IMR-90 (cell line): ENCODE data around the gene COX19. TPM values are rescaled to one million over a fixed set of nuclear protein-coding genes. Genes with fewer than 3 reads are reported as not detected.

Experiments
- ATAC-seq: fragments of 200-7000 bp; cut with Tn5 transposase; 2 replicates; pipeline ENCODE4 v1.9.1; 2020; ENCODE audit warnings: low read depth, mild to moderate bottlenecking, moderate library complexity
- BruUV-seq: library from RNA; stranded (reverse); fragments of 400-500 nt; replicated peaks from 2 replicates; lab custom pipeline; 2021; lab: Mats Ljungman, UMichigan
- CTCF ChIA-PET: fragments of 300-600 bp; formaldehyde crosslinking; extraction: SDS; loops from one replicate; lab custom pipeline; 2021; ENCODE audit warnings: antibody characterized with exemption; lab: Yijun Ruan, JAX
- POLR2A ChIA-PET: fragments of 300-600 bp; sonication (Branson Sonifier 250); formaldehyde crosslinking; loops from one replicate; lab custom pipeline; 2022; ENCODE audit warnings: antibody characterized with exemption; ENCODE audit not compliant: unreplicated experiment; lab: Charles Lee
- DNase-seq: peaks from one replicate; pipeline ENCODE4 v3.0.0; 2013
- H2AFZ ChIP-seq: replicated peaks from 2 replicates; pipeline ENCODE3; 2013; ENCODE audit warnings: low read length, mild to moderate bottlenecking; ENCODE audit not compliant: poor library complexity
- H2AK5ac ChIP-seq: 2 replicates; pipeline ENCODE4 v1.6.1; 2013; ENCODE audit warnings: low read depth, low read length, inconsistent platforms
- H2AK9ac ChIP-seq: replicated peaks from 2 replicates; pipeline ENCODE3; 2013; ENCODE audit warnings: mild to moderate bottlenecking, low read depth, low read length, moderate library complexity; ENCODE audit not compliant: poor library complexity
- H2BK120ac ChIP-seq: 2 replicates; pipeline ENCODE4 v1.6.1; 2013; ENCODE audit warnings: low read depth, low read length, inconsistent platforms
- H2BK15ac ChIP-seq: 3 replicates; pipeline ENCODE4 v1.6.1; 2013; ENCODE audit warnings: low read depth, low read length, inconsistent platforms
- H2BK20ac ChIP-seq: 2 replicates; pipeline ENCODE4 v1.6.1; 2013; ENCODE audit warnings: low read depth, mild to moderate bottlenecking, inconsistent platforms, low read length, moderate library complexity
- H2BK5ac ChIP-seq: 2 replicates; pipeline ENCODE4 v1.6.1; 2013; ENCODE audit warnings: mild to moderate bottlenecking, low read depth, low read length, inconsistent platforms; ENCODE audit not compliant: poor library complexity, severe bottlenecking
- H3K14ac ChIP-seq: replicated peaks from 2 replicates; pipeline ENCODE4 v1.6.1; 2013; ENCODE audit warnings: low read depth, low read length, inconsistent platforms
- H3K18ac ChIP-seq: 2 replicates; pipeline ENCODE4 v1.6.1; 2013; ENCODE audit warnings: low read depth, low read length, control low read depth
- H3K23ac ChIP-seq: 2 replicates; pipeline ENCODE4 v1.6.1; 2013; ENCODE audit warnings: low read depth, low read length, inconsistent platforms
- H3K27ac ChIP-seq: 2 replicates; pipeline ENCODE4 v1.5.1; 2013; ENCODE audit warnings: mild to moderate bottlenecking, control low read depth, low read length; ENCODE audit not compliant: insufficient read depth
- H3K27me3 ChIP-seq: 2 replicates; pipeline ENCODE4 v1.6.1; 2013; ENCODE audit warnings: low read length; ENCODE audit not compliant: control insufficient read depth, insufficient read depth
- H3K36me3 ChIP-seq: 2 replicates; pipeline ENCODE4 v1.6.1; 2013; ENCODE audit warnings: low read length, mixed read lengths; ENCODE audit not compliant: control insufficient read depth, insufficient read depth
- H3K4ac ChIP-seq: 2 replicates; pipeline ENCODE4 v1.6.1; 2013; ENCODE audit warnings: low read depth, low read length, inconsistent platforms
- H3K4me1 ChIP-seq: 2 replicates; pipeline ENCODE4 v1.6.1; 2013; ENCODE audit warnings: low read length, mixed read lengths; ENCODE audit not compliant: control insufficient read depth, insufficient read depth
- H3K4me2 ChIP-seq: 2 replicates; pipeline ENCODE4 v1.6.1; 2013; ENCODE audit warnings: low read depth, mild to moderate bottlenecking, control low read depth, low read length, moderate library complexity
- H3K4me3 ChIP-seq: 2 replicates; pipeline ENCODE4 v1.5.1; 2013; ENCODE audit warnings: low read depth, mild to moderate bottlenecking, control low read depth, low read length, moderate library complexity; ENCODE audit not compliant: insufficient read depth
- H3K56ac ChIP-seq: 2 replicates; pipeline ENCODE4 v1.6.1; 2013; ENCODE audit warnings: low read length, inconsistent platforms; ENCODE audit not compliant: insufficient read depth; ENCODE audit errors: extremely low read depth
- H3K79me1 ChIP-seq, 2 experiments: 2 replicates each; pipeline ENCODE4 v1.6.1; 2013; ENCODE audit warnings: low read length in 2 of 2, inconsistent platforms in 1 of 2, low read depth in 1 of 2
- H3K9ac ChIP-seq: 2 replicates; pipeline ENCODE4 v1.6.1; 2013; ENCODE audit warnings: low read depth, low read length, control low read depth
- H3K9me1 ChIP-seq: 2 replicates; pipeline ENCODE4 v1.6.1; 2013; ENCODE audit warnings: low read length, inconsistent platforms; ENCODE audit not compliant: insufficient read depth
- H3K9me3 ChIP-seq: 2 replicates; pipeline ENCODE4 v1.6.1; 2013; ENCODE audit warnings: low read length; ENCODE audit not compliant: control insufficient read depth, insufficient read depth
- H4K20me1 ChIP-seq: 2 replicates; pipeline ENCODE4 v1.6.1; 2013; ENCODE audit warnings: low read length, inconsistent platforms; ENCODE audit not compliant: insufficient read depth
- H4K5ac ChIP-seq: 2 replicates; pipeline ENCODE4 v1.6.1; 2013; ENCODE audit warnings: mild to moderate bottlenecking, low read depth, low read length, control low read depth
- H4K8ac ChIP-seq, 2 experiments: 2 replicates each; pipeline ENCODE4 v1.6.1; 2013; ENCODE audit warnings: low read depth in 2 of 2, low read length in 2 of 2, control low read depth in 1 of 2, inconsistent platforms in 1 of 2
- H4K91ac ChIP-seq: 2 replicates; pipeline ENCODE4 v1.6.1; 2013; ENCODE audit warnings: low read depth, low read length, inconsistent platforms; ENCODE audit not compliant: insufficient read depth
- CEBPB ChIP-seq: IDR thresholded peaks from 2 replicates; pipeline ENCODE4 v1.6.1; 2012; ENCODE audit warnings: low read depth, low read length, improper control_type of control experiment
- WGBS, 2 experiments: methylation state at CpG; one replicate each; pipeline versions ENCODE4 v1.1.5 to v1.1.7; 2013; ENCODE audit warnings: missing lambda C conversion rate in 2 of 2; ENCODE audit not compliant: insufficient read length in 1 of 2; ENCODE audit errors: extremely low coverage in 2 of 2; 5-methylcytosine and 5-hydroxymethylcytosine counted together
- dilution Hi-C: fragments of 300-500 bp; cut with HindIII; formaldehyde crosslinking; loops from one replicate; pipeline ENCODE4 v1.14.3; 2018; ENCODE audit warnings: low sequenced_read_pairs; ENCODE audit not compliant: unreplicated experiment
- in situ Hi-C: fragments of 300-500 bp; cut with MboI; formaldehyde crosslinking; loops from 3 replicates; pipeline ENCODE4 v1.14.3; 2019; ENCODE audit warnings: low sequenced_read_pairs, inconsistent platforms, mixed read lengths
- intact Hi-C: fragments of 100-400 bp; cut with micrococcal nuclease; formaldehyde crosslinking; loops from 2 replicates; pipeline ENCODE4 v1.10.0; 2022
- polyA plus RNA-seq, 3 experiments: library from polyadenylated mRNA; depleted of rRNA; stranded (reverse); fragments of >200 nt; gene quantifications; 2 replicates each; pipeline ENCODE4 v1.2.3, GENCODE V29; 2012; ENCODE audit warnings: low replicate concordance in 1 of 3
- total RNA-seq: library from RNA; depleted of rRNA; stranded (reverse); fragments of >200 nt; gene quantifications from 2 replicates; pipeline ENCODE4 v1.2.3, GENCODE V29; 2012
- TF ChIP-seq, protein P1 (sequence below): fragments of 150-350 bp; IDR thresholded peaks from 2 replicates; pipeline ENCODE4 v1.6.1; 2016; ENCODE audit warnings: low read depth, mild to moderate bottlenecking, low read length, moderate library complexity, borderline replicate concordance

The COX19 gene
- total and polyA plus RNA-seq, 2 of the 4 experiments (the other 2 are of a cell fraction), result 3.9 to 7.3 TPM

- peak overlapping the region; percentile 46 for H3K4me3 ChIP-seq
- no peak overlapping the region for H3K23ac ChIP-seq
- no peak overlapping the region for H4K91ac ChIP-seq
- H3K79me1 ChIP-seq, result no peaks in the 10 kb centered on the region; a peak in 1 of 4 replicates
- H3K27ac ChIP-seq, result no peak overlapping the region
- no peak overlapping the region for H2BK15ac ChIP-seq
- POLR2A ChIA-PET, result interaction anchor here (0.6 kb wide), 1 partner anchor 9 kb away, joined by 5 read pairs; no protein-coding TSS in a partner anchor
- H2AK9ac ChIP-seq, result peak overlapping the region; percentile 50
- intact Hi-C loops, result loop anchor here (1.0 to 5.0 kb wide), 2 partner anchors 44 to 166 kb away; no protein-coding TSS in a partner anchor
- BruUV-seq, result no TSS peak
- H4K8ac ChIP-seq, result no peak overlapping the region
- no peak overlapping the region for H4K5ac ChIP-seq
- H3K9me1 ChIP-seq, result no peaks in the 10 kb centered on the region
- H3K18ac ChIP-seq, result no peak overlapping the region
- H3K36me3 ChIP-seq, result no peaks in the 10 kb centered on the region
- no peak overlapping the region for H3K9ac ChIP-seq
- no peak overlapping the region for H2AK5ac ChIP-seq
- no peak overlapping the region for H2BK20ac ChIP-seq
- no peak overlapping the region for H3K14ac ChIP-seq
- in situ Hi-C loops, result no loop called here
- peak overlapping the region; percentile 75 for H2AFZ ChIP-seq
- TF ChIP-seq, protein P1, sequence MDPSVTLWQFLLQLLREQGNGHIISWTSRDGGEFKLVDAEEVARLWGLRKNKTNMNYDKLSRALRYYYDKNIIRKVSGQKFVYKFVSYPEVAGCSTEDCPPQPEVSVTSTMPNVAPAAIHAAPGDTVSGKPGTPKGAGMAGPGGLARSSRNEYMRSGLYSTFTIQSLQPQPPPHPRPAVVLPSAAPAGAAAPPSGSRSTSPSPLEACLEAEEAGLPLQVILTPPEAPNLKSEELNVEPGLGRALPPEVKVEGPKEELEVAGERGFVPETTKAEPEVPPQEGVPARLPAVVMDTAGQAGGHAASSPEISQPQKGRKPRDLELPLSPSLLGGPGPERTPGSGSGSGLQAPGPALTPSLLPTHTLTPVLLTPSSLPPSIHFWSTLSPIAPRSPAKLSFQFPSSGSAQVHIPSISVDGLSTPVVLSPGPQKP, result no peak
- peak; percentile 73 for TF ChIP-seq CEBPB
- no peaks in the 10 kb centered on the region for H3K9me3 ChIP-seq
- ATAC-seq (peak; percentile 50), DNase-seq (peak; percentile 17)
- H4K20me1 ChIP-seq, result peaks cover 3% of the 10 kb centered on the region; the same call in 1 of the 2 replicates
- 2% methylated on average over 28 of the region's 78 CpGs; no CpG with 5 or more reads in 1 of the 2 experiments for WGBS, 2 experiments
- dilution Hi-C loops, result no loop called here
- H2BK120ac ChIP-seq, result no peak overlapping the region
- H3K4ac ChIP-seq, result no peak overlapping the region
- peak overlapping the region; percentile 67 for H3K4me2 ChIP-seq
- CTCF ChIA-PET, result interaction anchor here (0.9 kb wide), 1 partner anchor 25 kb away, joined by 3 read pairs; no protein-coding TSS in a partner anchor
- no peak overlapping the region for H2BK5ac ChIP-seq
- peaks cover 18% of the 10 kb centered on the region; the same call in 1 of the 2 replicates for H3K27me3 ChIP-seq
- no peaks in the 10 kb centered on the region; the same call in 1 of the 2 replicates for H3K4me1 ChIP-seq
- H3K56ac ChIP-seq, result no peak overlapping the region
Measured at GRCh38 chr7:953547-954327, 21.6 kb downstream of the COX19 start.
